HG03280 (cell line): ENCODE measurements around the gene MOB1A.
"Not testable (repeated sequence)": the region's sequence is repeated elsewhere in the genome, so short reads cannot be mapped to it uniquely, and the experiment has no call there.

ENCODE experiments used
- ATAC-seq: cut with Tn5 transposase; IDR thresholded peaks from one replicate; pipeline ENCODE4 v1.9.1; 2021; ENCODE audit warnings: mild to moderate bottlenecking, moderate library complexity; ENCODE audit not compliant: unreplicated experiment

MOB1A gene

DNA sequence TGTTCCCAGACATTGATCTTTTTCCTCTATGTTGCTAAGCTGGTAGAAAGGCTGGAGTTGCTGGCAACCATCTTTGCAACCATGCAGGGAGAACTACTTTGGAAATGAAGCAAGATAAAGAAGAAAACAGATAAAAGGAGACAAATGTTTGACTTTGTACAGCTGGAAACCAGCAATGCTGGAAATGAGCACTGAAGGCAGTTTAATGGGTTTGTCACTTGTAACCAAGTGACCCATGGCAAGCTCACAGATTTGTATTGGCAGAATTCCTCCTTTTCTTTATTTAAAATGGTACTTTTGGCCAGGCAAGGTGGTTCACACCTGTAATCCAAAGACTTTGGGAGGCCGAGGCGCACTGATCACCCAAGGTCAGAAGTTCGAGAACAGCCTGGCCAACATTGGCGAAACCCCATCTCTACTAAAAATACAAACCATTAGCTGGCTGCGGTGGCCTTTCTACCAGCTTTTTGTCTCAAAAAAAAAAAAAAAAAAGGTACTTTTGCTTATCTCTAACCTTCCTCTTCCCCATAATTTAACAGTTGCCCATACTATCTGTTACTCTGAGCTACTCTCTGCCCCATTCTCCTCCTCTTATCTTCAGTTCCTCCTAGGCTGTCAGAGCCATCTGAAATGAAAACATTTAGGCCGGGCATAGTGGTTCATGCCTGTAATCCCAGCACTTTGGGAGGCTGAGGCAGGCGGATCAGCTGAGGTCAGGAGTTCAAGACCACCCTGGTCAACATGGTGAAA lies 28.9 kb downstream of the MOB1A start:
- no peak for ATAC-seq

- ATAC-seq = no peak
Measured at GRCh38 chr2:74149247-74149525, 29.5 kb downstream of the MOB1A start.

GRCh38 chr2:74148457-74149246 lies 30.0 kb downstream of the MOB1A start:
- ATAC-seq = no peak

DNA sequence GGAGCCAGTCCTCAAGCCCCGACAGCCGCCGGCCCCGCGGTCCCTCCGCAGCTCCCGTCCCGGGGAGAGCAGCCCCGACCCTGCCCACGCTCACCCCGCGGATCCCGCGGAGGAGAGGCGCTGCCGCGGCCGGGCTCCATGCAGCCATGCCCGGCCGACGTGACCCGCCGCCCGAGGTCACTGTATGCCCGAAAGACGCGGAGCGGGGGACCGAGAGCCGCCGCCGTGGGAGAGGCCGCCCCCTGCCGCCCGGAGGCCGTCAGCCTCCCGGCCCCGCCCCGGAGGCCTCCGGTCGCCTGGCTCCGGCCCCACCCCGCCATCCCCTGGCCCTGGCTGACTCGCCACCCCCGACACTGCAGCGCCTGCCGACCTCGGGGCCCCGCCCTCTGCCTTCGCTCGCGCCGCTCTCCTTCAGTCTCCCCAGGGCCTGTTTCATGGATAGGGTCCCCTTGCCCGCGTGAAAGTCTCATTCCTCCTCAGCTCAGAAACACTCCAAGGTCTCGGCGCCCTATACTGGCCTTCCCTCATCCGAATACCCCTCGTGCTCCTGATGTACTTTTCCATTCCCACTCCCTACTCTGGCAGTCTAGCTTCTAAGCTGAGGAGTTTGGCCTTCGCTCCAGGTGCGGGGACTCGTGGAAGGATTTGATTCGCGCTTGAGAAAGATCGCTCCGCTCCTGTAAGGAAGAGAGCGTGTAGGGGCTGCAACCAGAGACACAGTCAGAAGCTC lies 30.8 kb downstream of the MOB1A start, which contains the start of gene BOLA3:
BOLA3 (minus strand) TSS at position 186 of the 730 bp plus-strand sequence; CDS start at position 148, 38 bp downstream.
- peak; percentile 89 for ATAC-seq

DNA sequence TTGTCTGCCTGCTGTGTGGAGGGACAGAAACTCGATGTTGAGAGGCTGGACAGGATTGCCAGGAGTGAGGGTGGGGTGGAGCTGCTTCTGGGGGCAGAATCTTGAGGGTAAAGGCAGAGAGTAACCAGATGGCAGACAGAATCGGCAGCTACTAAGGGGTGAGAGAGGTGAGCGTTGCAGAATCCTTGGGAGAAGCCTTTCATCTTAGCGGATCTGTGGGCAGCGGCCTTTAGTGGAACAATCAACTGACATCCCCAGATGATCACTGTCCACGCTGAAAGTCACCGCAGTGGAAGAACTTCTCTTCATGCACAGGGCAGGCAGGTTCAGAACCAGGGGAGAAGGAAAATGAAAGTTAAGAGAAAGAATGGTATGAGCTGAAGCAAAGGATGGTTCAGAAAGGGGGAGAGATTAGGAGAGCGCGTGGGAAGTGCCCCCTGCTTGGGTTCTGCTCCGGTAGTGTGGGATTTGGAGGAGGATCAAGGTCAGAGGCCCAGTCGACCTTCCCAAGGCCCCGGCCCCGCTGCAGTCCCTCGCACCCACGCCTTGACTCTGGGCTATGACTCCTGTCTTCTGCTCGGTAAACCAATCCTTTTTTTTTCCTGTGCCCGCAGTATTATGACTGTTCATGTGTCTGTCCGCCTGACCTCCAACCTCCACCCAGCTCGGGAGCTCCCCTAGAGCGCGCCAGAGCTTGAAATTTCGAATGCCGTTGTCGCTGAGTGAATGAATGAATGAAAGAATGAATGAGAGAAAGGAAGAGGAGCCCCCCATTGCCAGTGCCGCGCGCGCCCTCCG lies 31.6 kb downstream of the MOB1A start:
- ATAC-seq = no peak

DNA sequence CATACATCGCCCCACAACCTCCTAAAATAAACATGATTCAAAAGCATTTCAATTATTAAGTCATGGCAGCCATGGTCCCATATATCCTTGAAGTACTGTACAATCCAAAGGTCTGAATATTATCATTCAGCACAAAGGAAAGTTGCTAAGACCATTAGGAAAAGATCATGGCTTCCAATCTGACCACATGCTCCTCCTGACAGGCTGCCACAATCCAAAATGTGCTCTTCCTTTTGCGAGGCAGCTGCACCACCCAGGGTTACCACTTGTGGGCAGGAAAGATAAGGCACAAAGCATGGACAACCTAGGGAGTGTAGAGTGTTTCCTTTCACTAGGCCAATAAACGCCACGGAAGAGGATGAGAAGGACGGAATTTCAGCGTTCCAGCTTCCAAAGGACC lies 36.3 kb downstream of the MOB1A start:
- no peak for ATAC-seq

DNA sequence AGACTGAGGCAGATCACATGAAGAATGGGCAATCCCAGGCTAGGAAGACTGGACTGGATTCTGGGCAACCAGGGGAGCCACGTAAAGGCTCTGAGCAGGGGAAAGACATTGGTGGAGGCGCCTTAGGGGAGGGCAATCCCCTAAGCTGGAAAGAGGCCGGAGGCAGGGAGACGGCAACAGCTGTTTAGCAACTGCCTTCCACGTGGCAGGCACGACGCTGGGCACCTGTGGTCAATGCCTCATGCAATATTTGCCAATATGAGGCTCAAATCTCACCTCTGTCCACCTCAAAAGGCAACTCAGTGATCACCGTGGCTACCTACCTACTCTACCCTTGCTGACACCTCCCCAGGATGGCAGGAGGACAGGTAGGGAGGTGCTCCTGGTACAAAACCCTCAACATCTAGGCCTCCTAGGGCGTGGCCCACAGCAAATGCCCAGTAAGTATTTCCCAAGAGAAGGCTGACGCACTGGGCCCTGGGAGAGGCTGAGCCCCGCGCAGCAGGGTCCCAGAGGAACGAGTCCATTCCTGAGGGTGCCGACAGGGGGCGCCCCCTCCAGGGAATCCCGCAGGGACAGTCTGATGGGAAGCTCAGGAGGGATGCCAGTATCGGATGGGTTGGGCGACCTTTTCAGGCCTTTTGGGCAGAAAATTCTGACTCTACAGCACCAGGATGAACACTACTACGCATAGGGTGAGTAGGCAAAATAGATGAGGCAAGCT lies 39.9 kb downstream of the MOB1A start:
- no peak for ATAC-seq

GRCh38 chr2:74137651-74138599 lies 40.8 kb downstream of the MOB1A start:
- ATAC-seq = no peak

DNA sequence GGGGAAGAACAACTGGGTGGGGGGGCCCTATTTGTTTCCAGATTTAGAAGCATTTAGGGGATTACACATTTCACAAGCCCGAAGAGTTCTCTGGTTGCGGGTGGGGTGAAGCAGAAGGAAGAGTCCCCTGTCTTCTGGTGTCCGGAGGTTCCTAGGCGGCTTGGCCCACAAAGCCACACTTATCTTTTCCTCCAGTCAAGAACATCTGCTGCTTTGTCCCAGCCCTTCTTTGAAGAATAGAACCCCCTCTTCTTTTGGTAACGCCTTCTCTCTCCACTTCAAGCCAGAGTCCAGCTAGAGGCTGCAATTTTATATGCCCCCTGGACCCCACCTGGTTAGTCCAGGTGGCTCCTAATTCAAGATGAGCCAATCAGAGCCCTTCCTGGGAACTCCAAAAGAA lies 46.8 kb downstream of the MOB1A start:
- no peak for ATAC-seq

GRCh38 chr2:74130211-74130995 lies 48.3 kb downstream of the MOB1A start:
- no peak for ATAC-seq

DNA sequence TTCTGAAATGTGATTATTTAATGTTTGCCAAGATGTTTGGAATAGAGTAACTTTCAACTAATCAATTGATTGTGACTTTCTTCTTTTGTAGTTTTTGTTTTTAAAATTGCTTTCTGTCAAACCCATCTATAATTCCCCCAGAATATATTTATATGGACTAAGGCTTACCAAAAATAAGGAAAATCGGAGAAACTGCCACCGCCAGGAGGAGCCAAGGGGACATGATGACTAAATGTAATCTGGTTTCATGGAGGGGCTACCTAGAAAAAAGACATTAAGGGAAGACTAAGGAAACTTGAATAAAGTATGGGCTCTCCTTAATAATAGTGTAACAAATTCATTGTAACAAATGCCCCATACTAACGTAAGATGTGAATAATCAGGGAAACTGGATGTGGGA lies 50.5 kb downstream of the MOB1A start:
- no peak for ATAC-seq

DNA sequence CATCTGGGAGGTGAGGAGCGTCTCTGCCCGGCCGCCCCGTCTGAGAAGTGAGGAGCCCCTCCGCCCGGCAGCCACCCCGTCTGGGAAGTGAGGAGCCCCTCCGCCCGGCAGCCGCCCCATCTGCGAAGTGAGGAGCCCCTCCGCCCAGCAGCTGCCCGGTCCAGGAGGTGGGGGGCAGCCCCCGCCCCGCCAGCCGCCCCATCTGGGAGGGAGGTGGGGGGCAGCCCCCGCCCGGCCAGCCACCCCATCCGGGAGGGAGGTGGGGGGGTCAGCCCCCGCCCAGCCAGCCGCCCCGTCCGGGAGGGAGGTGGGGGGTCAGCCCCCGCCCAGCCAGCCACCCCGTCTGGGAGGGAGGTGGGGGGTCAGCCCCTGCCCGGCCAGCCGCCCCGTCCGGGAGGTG lies 54.7 kb downstream of the MOB1A start:
- not testable (repeated sequence) for ATAC-seq

DNA sequence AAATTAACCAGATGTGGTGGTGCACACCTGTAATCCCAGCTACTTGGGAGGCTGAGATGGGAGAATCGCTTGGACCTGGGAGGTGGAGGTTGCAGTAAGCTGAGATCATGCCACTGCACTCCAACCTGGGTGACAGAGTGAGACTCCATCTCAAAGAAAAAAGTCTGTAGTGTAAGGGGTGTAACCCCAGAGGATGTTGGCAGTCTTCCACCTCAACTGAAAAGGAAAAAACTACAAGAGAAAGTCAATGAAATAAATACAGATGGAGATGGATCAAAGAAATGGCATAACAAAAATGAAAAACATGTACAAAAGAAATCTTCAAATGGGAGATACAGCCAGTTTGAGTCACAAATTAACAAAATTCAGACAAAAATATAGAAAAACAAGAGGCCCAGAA lies 56.8 kb downstream of the MOB1A start:
- not testable (repeated sequence) for ATAC-seq

DNA sequence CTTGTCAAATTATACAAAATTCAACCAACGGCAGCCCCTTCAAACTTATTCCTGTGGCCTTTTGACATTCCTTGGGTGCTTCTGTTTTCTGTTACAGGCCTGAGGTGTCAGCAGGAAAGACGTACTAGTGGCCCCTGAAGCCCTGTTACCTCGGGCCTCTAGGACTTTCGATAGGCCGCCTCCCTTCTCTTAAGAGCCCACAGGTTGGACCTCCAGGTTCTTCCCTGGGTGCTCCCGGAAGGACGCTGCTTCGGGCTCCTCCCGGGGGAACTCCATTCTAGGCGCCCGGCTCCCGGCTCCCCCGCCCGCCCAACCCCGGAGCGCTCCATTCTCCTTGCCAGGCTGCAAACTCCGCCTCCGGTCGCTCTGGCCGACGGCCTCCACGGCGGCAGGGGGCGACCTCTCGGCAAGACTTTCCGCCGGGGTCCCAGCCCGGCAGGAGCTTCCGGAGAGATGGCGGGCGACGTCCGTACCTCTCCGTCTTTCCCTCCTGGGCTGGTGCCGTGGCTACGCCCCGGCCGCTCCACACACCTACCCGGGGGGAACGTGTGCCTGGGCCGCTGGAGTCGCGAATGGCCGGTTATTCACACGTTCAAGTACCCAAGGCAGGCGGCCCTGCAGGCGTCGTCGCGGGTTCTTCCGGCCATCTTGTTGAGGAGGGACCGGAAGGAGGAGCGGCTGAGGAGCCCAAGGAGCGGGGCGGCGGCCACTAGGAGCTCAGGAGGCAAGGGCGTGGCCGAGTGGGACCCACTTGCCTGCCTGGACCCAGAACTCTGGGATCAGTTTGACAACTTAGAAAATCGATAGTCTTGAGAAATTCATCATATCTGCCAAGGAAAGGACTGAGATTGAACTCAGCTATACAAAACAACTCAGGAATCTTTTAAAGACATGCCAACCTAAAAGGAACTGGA lies 58.5 kb downstream of the MOB1A start:
- ATAC-seq = peak; percentile 98

DNA sequence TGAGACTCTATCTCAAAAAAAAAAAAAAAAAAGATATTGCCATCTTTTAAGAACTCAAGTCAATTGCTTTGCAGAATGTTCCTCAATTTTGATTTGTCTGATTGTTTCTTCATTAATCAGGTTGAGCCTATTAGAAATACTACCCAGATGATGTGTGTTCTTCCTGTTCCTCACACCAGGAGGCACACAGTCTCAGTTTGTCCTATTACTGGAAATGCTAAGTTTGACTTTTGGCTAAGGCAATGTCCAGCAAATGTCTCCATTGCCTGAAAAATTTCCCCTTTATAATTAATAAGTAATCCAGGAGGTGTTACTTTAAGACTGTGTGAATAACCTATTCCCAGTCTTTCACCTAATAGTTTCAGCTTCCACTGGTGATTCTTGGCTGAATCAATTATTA lies 59.3 kb downstream of the MOB1A start:
- no peak for ATAC-seq

DNA sequence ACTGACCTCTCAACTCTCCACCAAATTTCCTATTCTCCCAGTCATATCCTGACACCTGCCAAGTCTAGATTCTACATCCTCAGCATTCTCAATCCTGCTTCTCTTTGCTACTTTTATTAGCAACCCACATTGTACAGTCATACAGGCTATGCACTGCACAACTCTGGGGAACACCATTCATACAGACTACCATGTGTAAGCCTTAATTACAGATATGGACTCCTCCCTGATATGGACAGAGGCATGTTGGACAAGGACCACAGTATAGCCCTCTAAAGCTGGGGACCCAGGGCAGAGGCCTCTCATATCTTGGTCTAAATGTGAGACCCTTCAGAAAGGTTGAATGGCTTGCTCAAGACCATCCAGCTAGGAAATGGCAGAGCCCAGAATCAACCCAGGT lies 67.3 kb downstream of the MOB1A start:
- no peak for ATAC-seq

DNA sequence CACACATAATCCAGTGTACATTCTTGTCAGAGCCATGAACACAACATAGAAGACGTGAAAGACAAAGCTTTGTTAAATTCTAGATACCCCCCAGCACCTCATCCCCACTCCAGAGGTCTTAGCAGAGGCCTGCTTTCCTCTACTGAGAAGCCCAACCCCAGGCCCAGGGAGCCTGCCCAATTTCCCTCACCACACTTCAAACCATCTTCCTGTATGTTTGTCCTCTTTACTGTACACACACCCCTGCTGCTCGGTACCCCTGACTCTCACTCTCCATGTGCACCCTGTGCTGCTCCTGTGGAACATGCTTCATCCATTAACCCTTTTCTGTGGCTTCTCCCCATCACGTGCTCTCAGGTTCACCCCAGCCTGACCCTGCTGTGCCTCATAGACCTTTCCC lies 68.1 kb downstream of the MOB1A start:
- no peak for ATAC-seq
